IMR-90 (cell line): ENCODE data around the gene DDC. TPM values are rescaled to one million over a fixed set of nuclear protein-coding genes. Genes with fewer than 3 reads are reported as not detected.

Experiments used
- ATAC-seq: fragments of 200-7000 bp; cut with Tn5 transposase; 2 replicates; pipeline ENCODE4 v1.9.1; 2020; ENCODE audit warnings: low read depth, mild to moderate bottlenecking, moderate library complexity
- BruUV-seq: library from RNA; stranded (reverse); fragments of 400-500 nt; replicated peaks from 2 replicates; lab custom pipeline; 2021; lab: Mats Ljungman, UMichigan
- CTCF ChIA-PET: fragments of 300-600 bp; formaldehyde crosslinking; extraction: SDS; loops from one replicate; lab custom pipeline; 2021; ENCODE audit warnings: antibody characterized with exemption; lab: Yijun Ruan, JAX
- POLR2A ChIA-PET: fragments of 300-600 bp; sonication (Branson Sonifier 250); formaldehyde crosslinking; loops from one replicate; lab custom pipeline; 2022; ENCODE audit warnings: antibody characterized with exemption; ENCODE audit not compliant: unreplicated experiment; lab: Charles Lee
- DNase-seq: peaks from one replicate; pipeline ENCODE4 v3.0.0; 2013
- H2AFZ ChIP-seq: replicated peaks from 2 replicates; pipeline ENCODE3; 2013; ENCODE audit warnings: low read length, mild to moderate bottlenecking; ENCODE audit not compliant: poor library complexity
- H2AK5ac ChIP-seq: 2 replicates; pipeline ENCODE4 v1.6.1; 2013; ENCODE audit warnings: low read depth, low read length, inconsistent platforms
- H2AK9ac ChIP-seq: replicated peaks from 2 replicates; pipeline ENCODE3; 2013; ENCODE audit warnings: mild to moderate bottlenecking, low read depth, low read length, moderate library complexity; ENCODE audit not compliant: poor library complexity
- H2BK120ac ChIP-seq: 2 replicates; pipeline ENCODE4 v1.6.1; 2013; ENCODE audit warnings: low read depth, low read length, inconsistent platforms
- H2BK15ac ChIP-seq: 3 replicates; pipeline ENCODE4 v1.6.1; 2013; ENCODE audit warnings: low read depth, low read length, inconsistent platforms
- H2BK20ac ChIP-seq: 2 replicates; pipeline ENCODE4 v1.6.1; 2013; ENCODE audit warnings: low read depth, mild to moderate bottlenecking, inconsistent platforms, low read length, moderate library complexity
- H2BK5ac ChIP-seq: 2 replicates; pipeline ENCODE4 v1.6.1; 2013; ENCODE audit warnings: mild to moderate bottlenecking, low read depth, low read length, inconsistent platforms; ENCODE audit not compliant: poor library complexity, severe bottlenecking
- H3K14ac ChIP-seq: replicated peaks from 2 replicates; pipeline ENCODE4 v1.6.1; 2013; ENCODE audit warnings: low read depth, low read length, inconsistent platforms
- H3K18ac ChIP-seq: 2 replicates; pipeline ENCODE4 v1.6.1; 2013; ENCODE audit warnings: low read depth, low read length, control low read depth
- H3K23ac ChIP-seq: 2 replicates; pipeline ENCODE4 v1.6.1; 2013; ENCODE audit warnings: low read depth, low read length, inconsistent platforms
- H3K27ac ChIP-seq: 2 replicates; pipeline ENCODE4 v1.5.1; 2013; ENCODE audit warnings: mild to moderate bottlenecking, control low read depth, low read length; ENCODE audit not compliant: insufficient read depth
- H3K27me3 ChIP-seq: 2 replicates; pipeline ENCODE4 v1.6.1; 2013; ENCODE audit warnings: low read length; ENCODE audit not compliant: control insufficient read depth, insufficient read depth
- H3K36me3 ChIP-seq: 2 replicates; pipeline ENCODE4 v1.6.1; 2013; ENCODE audit warnings: low read length, mixed read lengths; ENCODE audit not compliant: control insufficient read depth, insufficient read depth
- H3K4ac ChIP-seq: 2 replicates; pipeline ENCODE4 v1.6.1; 2013; ENCODE audit warnings: low read depth, low read length, inconsistent platforms
- H3K4me1 ChIP-seq: 2 replicates; pipeline ENCODE4 v1.6.1; 2013; ENCODE audit warnings: low read length, mixed read lengths; ENCODE audit not compliant: control insufficient read depth, insufficient read depth
- H3K4me2 ChIP-seq: 2 replicates; pipeline ENCODE4 v1.6.1; 2013; ENCODE audit warnings: low read depth, mild to moderate bottlenecking, control low read depth, low read length, moderate library complexity
- H3K4me3 ChIP-seq: 2 replicates; pipeline ENCODE4 v1.5.1; 2013; ENCODE audit warnings: low read depth, mild to moderate bottlenecking, control low read depth, low read length, moderate library complexity; ENCODE audit not compliant: insufficient read depth
- H3K56ac ChIP-seq: 2 replicates; pipeline ENCODE4 v1.6.1; 2013; ENCODE audit warnings: low read length, inconsistent platforms; ENCODE audit not compliant: insufficient read depth; ENCODE audit errors: extremely low read depth
- H3K79me1 ChIP-seq, 2 experiments: 2 replicates each; pipeline ENCODE4 v1.6.1; 2013; ENCODE audit warnings: low read length in 2 of 2, inconsistent platforms in 1 of 2, low read depth in 1 of 2
- H3K9ac ChIP-seq: 2 replicates; pipeline ENCODE4 v1.6.1; 2013; ENCODE audit warnings: low read depth, low read length, control low read depth
- H3K9me1 ChIP-seq: 2 replicates; pipeline ENCODE4 v1.6.1; 2013; ENCODE audit warnings: low read length, inconsistent platforms; ENCODE audit not compliant: insufficient read depth
- H3K9me3 ChIP-seq: 2 replicates; pipeline ENCODE4 v1.6.1; 2013; ENCODE audit warnings: low read length; ENCODE audit not compliant: control insufficient read depth, insufficient read depth
- H4K20me1 ChIP-seq: 2 replicates; pipeline ENCODE4 v1.6.1; 2013; ENCODE audit warnings: low read length, inconsistent platforms; ENCODE audit not compliant: insufficient read depth
- H4K5ac ChIP-seq: 2 replicates; pipeline ENCODE4 v1.6.1; 2013; ENCODE audit warnings: mild to moderate bottlenecking, low read depth, low read length, control low read depth
- H4K8ac ChIP-seq, 2 experiments: 2 replicates each; pipeline ENCODE4 v1.6.1; 2013; ENCODE audit warnings: low read depth in 2 of 2, low read length in 2 of 2, control low read depth in 1 of 2, inconsistent platforms in 1 of 2
- H4K91ac ChIP-seq: 2 replicates; pipeline ENCODE4 v1.6.1; 2013; ENCODE audit warnings: low read depth, low read length, inconsistent platforms; ENCODE audit not compliant: insufficient read depth
- BHLHE40 ChIP-seq: fragments of 150-350 bp; IDR thresholded peaks from 2 replicates; pipeline ENCODE4 v1.6.1; 2016; ENCODE audit warnings: mild to moderate bottlenecking, low read depth, low read length
- CEBPB ChIP-seq: IDR thresholded peaks from 2 replicates; pipeline ENCODE4 v1.6.1; 2012; ENCODE audit warnings: low read depth, low read length, improper control_type of control experiment
- CTCF ChIP-seq: conservative IDR thresholded peaks from 2 replicates; pipeline ENCODE4 v1.5.1; 2012; ENCODE audit warnings: mild to moderate bottlenecking, low read depth, low read length, improper control_type of control experiment
- MAFK ChIP-seq: IDR thresholded peaks from 2 replicates; pipeline ENCODE4 v1.6.1; 2012; ENCODE audit warnings: low read depth, low read length, improper control_type of control experiment
- MAZ ChIP-seq: IDR thresholded peaks from 2 replicates; pipeline ENCODE4 v1.6.1; 2012; ENCODE audit warnings: low read depth, mild to moderate bottlenecking, low read length, improper control_type of control experiment, moderate library complexity, borderline replicate concordance
- MXI1 ChIP-seq: IDR thresholded peaks from 2 replicates; pipeline ENCODE4 v1.6.1; 2012; ENCODE audit warnings: low read depth, mild to moderate bottlenecking, low read length, moderate library complexity, borderline replicate concordance
- POLR2A ChIP-seq: IDR thresholded peaks from 2 replicates; pipeline ENCODE4 v1.6.1; 2012; ENCODE audit warnings: mild to moderate bottlenecking, low read depth, low read length
- RCOR1 ChIP-seq: IDR thresholded peaks from 2 replicates; pipeline ENCODE4 v1.6.1; 2012; ENCODE audit warnings: mild to moderate bottlenecking, low read length, improper control_type of control experiment; ENCODE audit not compliant: insufficient replicate concordance
- SMC3 ChIP-seq: fragments of 150-350 bp; IDR thresholded peaks from 2 replicates; pipeline ENCODE4 v1.6.1; 2016; ENCODE audit warnings: low read depth, mild to moderate bottlenecking, antibody characterized with exemption, low read length, moderate library complexity
- WGBS, 2 experiments: methylation state at CpG; one replicate each; pipeline versions ENCODE4 v1.1.5 to v1.1.7; 2013; ENCODE audit warnings: missing lambda C conversion rate in 2 of 2; ENCODE audit not compliant: insufficient read length in 1 of 2; ENCODE audit errors: extremely low coverage in 2 of 2; 5-methylcytosine and 5-hydroxymethylcytosine counted together
- dilution Hi-C: fragments of 300-500 bp; cut with HindIII; formaldehyde crosslinking; loops from one replicate; pipeline ENCODE4 v1.14.3; 2018; ENCODE audit warnings: low sequenced_read_pairs; ENCODE audit not compliant: unreplicated experiment
- in situ Hi-C: fragments of 300-500 bp; cut with MboI; formaldehyde crosslinking; loops from 3 replicates; pipeline ENCODE4 v1.14.3; 2019; ENCODE audit warnings: low sequenced_read_pairs, inconsistent platforms, mixed read lengths
- intact Hi-C: fragments of 100-400 bp; cut with micrococcal nuclease; formaldehyde crosslinking; loops from 2 replicates; pipeline ENCODE4 v1.10.0; 2022
- polyA plus RNA-seq, 3 experiments: library from polyadenylated mRNA; depleted of rRNA; stranded (reverse); fragments of >200 nt; gene quantifications; 2 replicates each; pipeline ENCODE4 v1.2.3, GENCODE V29; 2012; ENCODE audit warnings: low replicate concordance in 1 of 3
- total RNA-seq: library from RNA; depleted of rRNA; stranded (reverse); fragments of >200 nt; gene quantifications from 2 replicates; pipeline ENCODE4 v1.2.3, GENCODE V29; 2012
- TF ChIP-seq, protein P1 (sequence below): fragments of 150-350 bp; IDR thresholded peaks from 2 replicates; pipeline ENCODE4 v1.6.1; 2017; ENCODE audit warnings: mild to moderate bottlenecking, antibody characterized with exemption, low read length, low read depth
- TF ChIP-seq, protein P2 (sequence below): fragments of 150-350 bp; IDR thresholded peaks from 2 replicates; pipeline ENCODE4 v1.6.1; 2016; ENCODE audit warnings: low read depth, mild to moderate bottlenecking, low read length, moderate library complexity, borderline replicate concordance

The DDC gene
- total and polyA plus RNA-seq, 2 of the 4 experiments (the other 2 are of a cell fraction): not detected

DNA sequence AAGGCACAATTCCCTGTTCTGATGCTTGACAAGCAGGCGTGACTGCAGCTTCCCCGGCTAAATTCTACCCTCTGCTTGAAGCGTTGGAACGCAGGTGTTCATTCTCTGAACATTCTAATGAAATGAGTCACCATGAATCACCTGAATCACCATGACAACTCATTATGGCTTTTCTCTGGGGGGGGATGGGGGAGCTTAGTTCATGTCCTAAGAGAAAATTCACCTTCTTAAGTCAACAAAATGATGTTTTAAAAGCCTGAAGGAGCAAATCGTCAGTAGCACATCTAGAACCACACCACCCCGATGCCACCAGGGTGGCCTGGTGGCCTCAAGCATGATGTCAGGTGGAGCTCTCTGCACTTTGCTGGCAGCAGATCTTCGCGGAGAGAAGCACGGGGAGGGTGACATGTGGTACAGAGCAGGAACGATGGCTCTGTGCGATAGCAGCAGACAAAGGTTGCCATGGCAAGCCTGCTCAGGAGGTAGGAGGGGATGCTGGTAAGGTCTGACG is 33.7 kb downstream of the DDC start:
- Histone ChIP-seq H2BK20ac (no peak overlapping the region), H3K14ac (no peak overlapping the region), H4K20me1 (no peaks in the 10 kb centered on the region), H3K27ac (no peak overlapping the region), H2AK9ac (no peak overlapping the region), H3K56ac (no peak overlapping the region), H3K27me3 (peaks cover 8% of the 10 kb centered on the region), H3K9me3 (no peaks in the 10 kb centered on the region), H4K5ac (no peak overlapping the region), H2AK5ac (no peak overlapping the region), H2BK120ac (no peak overlapping the region), H3K36me3 (no peaks in the 10 kb centered on the region), H3K79me1 (no peaks in the 10 kb centered on the region), H2AFZ (peak overlapping the region; percentile 35), H3K23ac (no peak overlapping the region; the same call in 1 of the 2 replicates), H3K4me1 (peaks cover 5% of the 10 kb centered on the region), H3K4ac (no peak overlapping the region; the same call in 1 of the 2 replicates), H4K8ac (no peak overlapping the region), H3K18ac (no peak overlapping the region), H3K4me2 (no peak overlapping the region), H3K9ac (no peak overlapping the region), H2BK15ac (no peak overlapping the region), H4K91ac (no peak overlapping the region), H2BK5ac (no peak overlapping the region), H3K4me3 (no peak overlapping the region), H3K9me1 (no peaks in the 10 kb centered on the region)
- ChIA-PET POLR2A (no interaction called here), CTCF (no interaction called here)
- DNase-seq: peak; percentile 21
- TF ChIP-seq, protein P1, sequence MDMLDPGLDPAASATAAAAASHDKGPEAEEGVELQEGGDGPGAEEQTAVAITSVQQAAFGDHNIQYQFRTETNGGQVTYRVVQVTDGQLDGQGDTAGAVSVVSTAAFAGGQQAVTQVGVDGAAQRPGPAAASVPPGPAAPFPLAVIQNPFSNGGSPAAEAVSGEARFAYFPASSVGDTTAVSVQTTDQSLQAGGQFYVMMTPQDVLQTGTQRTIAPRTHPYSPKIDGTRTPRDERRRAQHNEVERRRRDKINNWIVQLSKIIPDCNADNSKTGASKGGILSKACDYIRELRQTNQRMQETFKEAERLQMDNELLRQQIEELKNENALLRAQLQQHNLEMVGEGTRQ: no peak
- TF ChIP-seq CEBPB (no peak), MXI1 (no peak), SMC3 (no peak), POLR2A (no peak), CTCF (no peak), MAZ (no peak), RCOR1 (no peak), BHLHE40 (no peak), MAFK (no peak)
- TF ChIP-seq, protein P2, sequence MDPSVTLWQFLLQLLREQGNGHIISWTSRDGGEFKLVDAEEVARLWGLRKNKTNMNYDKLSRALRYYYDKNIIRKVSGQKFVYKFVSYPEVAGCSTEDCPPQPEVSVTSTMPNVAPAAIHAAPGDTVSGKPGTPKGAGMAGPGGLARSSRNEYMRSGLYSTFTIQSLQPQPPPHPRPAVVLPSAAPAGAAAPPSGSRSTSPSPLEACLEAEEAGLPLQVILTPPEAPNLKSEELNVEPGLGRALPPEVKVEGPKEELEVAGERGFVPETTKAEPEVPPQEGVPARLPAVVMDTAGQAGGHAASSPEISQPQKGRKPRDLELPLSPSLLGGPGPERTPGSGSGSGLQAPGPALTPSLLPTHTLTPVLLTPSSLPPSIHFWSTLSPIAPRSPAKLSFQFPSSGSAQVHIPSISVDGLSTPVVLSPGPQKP: no peak
- intact Hi-C loops: no loop called here
- no peak for ATAC-seq
- in situ Hi-C loops: no loop called here
- no CpG with 5 or more reads among the region's 12 CpGs for WGBS, 2 experiments
- dilution Hi-C loops: no loop called here
- BruUV-seq: no TSS peak
